Tibial nerve (tissue), 4 donors: ENCODE results near the gene NTM. TPM values are rescaled to one million over a fixed set of nuclear protein-coding genes. Genes with fewer than 3 reads are reported as not detected.

Experiments
- DNase-seq, 2 donors: peaks; one replicate each; pipeline ENCODE4 v3.0.0-alpha.2; 2019; ENCODE audit warnings: low spot score in 2 of 2
- H3K27ac ChIP-seq, 4 donors: fragments of 200-600 bp; sonication (generic) in 3 of 4; one replicate each; pipeline ENCODE4 v1.5.1; 2017 to 2019; ENCODE audit warnings: mild to moderate bottlenecking in 1 of 4
- H3K27me3 ChIP-seq, 2 donors: fragments of 200-600 bp; sonication (generic) in 1 of 2; one replicate each; pipeline versions ENCODE4 v1.5.1 to v1.6.0; 2017 to 2019
- H3K36me3 ChIP-seq, 3 donors: fragments of 200-600 bp; sonication (generic); one replicate each; pipeline ENCODE4 v1.5.1; 2018 to 2019
- H3K4me1 ChIP-seq, 4 donors: fragments of 200-600 bp; sonication (generic) in 3 of 4; one replicate each; pipeline ENCODE4 v1.5.1; 2017 to 2019
- H3K4me3 ChIP-seq, 4 donors: fragments of 200-600 bp; sonication (generic) in 3 of 4; one replicate each; pipeline ENCODE4 v1.5.1; 2017 to 2019; ENCODE audit warnings: mild to moderate bottlenecking in 1 of 4, moderate library complexity in 1 of 4
- H3K9me3 ChIP-seq, 4 donors: fragments of 200-600 bp; sonication (generic) in 3 of 4; one replicate each; pipeline ENCODE4 v1.5.1; 2017 to 2019
- CTCF ChIP-seq, 5 experiments: fragments of 200-600 bp in 3 of 5; fragments of 450-650 bp in 2 of 5; sonication (generic) in 3 of 5; IDR thresholded peaks; one replicate each; pipeline ENCODE4 v1.5.1; 2016 to 2019; ENCODE audit warnings: antibody characterized with exemption in 5 of 5, mild to moderate bottlenecking in 3 of 5, moderate library complexity in 2 of 5
- EP300 ChIP-seq, 2 donors: sonication (generic); formaldehyde crosslinking; IDR thresholded peaks; one replicate each; pipeline ENCODE4 v1.6.1; 2017; ENCODE audit warnings: antibody characterized with exemption in 2 of 2, mild to moderate bottlenecking in 1 of 2
- POLR2A ChIP-seq, 2 donors: fragments of 450-650 bp; IDR thresholded peaks; one replicate each; pipeline ENCODE4 v1.6.1; 2017; ENCODE audit warnings: antibody characterized with exemption in 2 of 2, mild to moderate bottlenecking in 2 of 2, moderate library complexity in 2 of 2
- WGBS, 2 donors: methylation state at CpG; one replicate each; pipeline ENCODE4 v1.1.5; 2018; 5-methylcytosine and 5-hydroxymethylcytosine counted together
- total RNA-seq, 4 donors: library from RNA; depleted of rRNA; stranded (reverse); fragments of >200 nt; gene quantifications; one replicate each; pipeline ENCODE4 v1.1.0, GENCODE V29; 2016

Gene NTM
- total RNA-seq, 4 donors from 2014 or later = 3.7 to 11.4 (median 10.8) TPM

- no peaks in the 10 kb centered on the region for H3K9me3 ChIP-seq
- no peaks in the 10 kb centered on the region for H3K27me3 ChIP-seq
- DNase-seq = no peak
- WGBS, 2 donors = 88 to 92% methylated on average over 6 of the region's 6 CpGs
- no peak overlapping the region for H3K27ac ChIP-seq
- TF ChIP-seq CTCF (IDR thresholded peaks at IDR 0.05) = no peak
- no peak for TF ChIP-seq POLR2A (IDR thresholded peaks at IDR 0.05)
- no peak for TF ChIP-seq EP300 (IDR thresholded peaks at IDR 0.05)
- H3K36me3 ChIP-seq = no peaks in the 10 kb centered on the region
- H3K4me1 ChIP-seq = peaks cover 0 to 5% (median 0%) of the 10 kb centered on the region in 4 donors
- no peak overlapping the region for H3K4me3 ChIP-seq
Observed at GRCh38 chr11:131880976-131881375, 510.6 kb downstream of the NTM start.

GRCh38 chr11:131883332-131883731 lies 512.9 kb downstream of the NTM start:
- Histone ChIP-seq H3K9me3 (no peaks in the 10 kb centered on the region), H3K27ac (no peak overlapping the region), H3K36me3 (no peaks in the 10 kb centered on the region), H3K27me3 (no peaks in the 10 kb centered on the region), H3K4me3 (no peak overlapping the region), H3K4me1 (no peaks in the 10 kb centered on the region)
- TF ChIP-seq POLR2A (IDR thresholded peaks at IDR 0.05) (no peak), EP300 (IDR thresholded peaks at IDR 0.05) (no peak), CTCF (IDR thresholded peaks at IDR 0.05) (no peak)
- DNase-seq = no peak
- WGBS, 2 donors = 87 to 90% methylated on average over 6 of the region's 6 CpGs

GRCh38 chr11:131884461-131885073 lies 514.2 kb downstream of the NTM start:
- WGBS, 2 donors = 58 to 70% methylated on average over 8 of the region's 8 CpGs
- Histone ChIP-seq H3K4me3 (no peak overlapping the region), H3K4me1 (peaks cover 0 to 7% (median 0%) of the 10 kb centered on the region in 4 donors), H3K27me3 (no peaks in the 10 kb centered on the region), H3K9me3 (no peaks in the 10 kb centered on the region), H3K36me3 (no peaks in the 10 kb centered on the region), H3K27ac (no peak overlapping the region)
- no peak for TF ChIP-seq POLR2A (IDR thresholded peaks at IDR 0.05)
- no peak for TF ChIP-seq EP300 (IDR thresholded peaks at IDR 0.05)
- no peak for TF ChIP-seq CTCF (IDR thresholded peaks at IDR 0.05)
- DNase-seq = no peak

GRCh38 chr11:131885431-131885830 lies 515.0 kb downstream of the NTM start:
- no peak overlapping the region for H3K27ac ChIP-seq
- no peaks in the 10 kb centered on the region for H3K27me3 ChIP-seq
- no peaks in the 10 kb centered on the region for H3K36me3 ChIP-seq
- 78 to 82% methylated on average over 7 of the region's 7 CpGs for WGBS, 2 donors
- DNase-seq = no peak
- TF ChIP-seq POLR2A (IDR thresholded peaks at IDR 0.05) (no peak), EP300 (IDR thresholded peaks at IDR 0.05) (no peak), CTCF (IDR thresholded peaks at IDR 0.05) (no peak)
- H3K9me3 ChIP-seq = no peaks in the 10 kb centered on the region
- H3K4me1 ChIP-seq = peaks cover 0 to 7% (median 0%) of the 10 kb centered on the region in 4 donors
- H3K4me3 ChIP-seq = no peak overlapping the region

- Histone ChIP-seq H3K4me3 (no peak overlapping the region), H3K27me3 (no peaks in the 10 kb centered on the region), H3K36me3 (no peaks in the 10 kb centered on the region), H3K27ac (no peak overlapping the region), H3K9me3 (no peaks in the 10 kb centered on the region), H3K4me1 (peaks cover 0 to 7% (median 0%) of the 10 kb centered on the region in 4 donors)
- TF ChIP-seq POLR2A (IDR thresholded peaks at IDR 0.05) (no peak), CTCF (IDR thresholded peaks at IDR 0.05) (no peak), EP300 (IDR thresholded peaks at IDR 0.05) (no peak)
- no peak for DNase-seq
- WGBS, 2 donors = 87% methylated on average over 3 of the region's 3 CpGs
Observed at GRCh38 chr11:131886201-131886600, 515.8 kb downstream of the NTM start.
